Fibroblast of the aortic adventitia (primary cell): ENCODE data around the gene UPK1B. TPM values are rescaled to one million over a fixed set of nuclear protein-coding genes. Genes with fewer than 3 reads are reported as not detected.

ENCODE experiments used
- DNase-seq: peaks from one replicate; pipeline ENCODE4 v3.0.0-alpha.2; 2010; ENCODE audit warnings: low read depth
- H3K4me3 ChIP-seq: 2 replicates; pipeline ENCODE4 v1.5.1; 2011; ENCODE audit warnings: low read depth, mild to moderate bottlenecking, control low read depth, low read length, moderate library complexity
- total RNA-seq: library from RNA; depleted of rRNA; stranded (reverse); fragments of >200 nt; gene quantifications from 2 replicates; pipeline ENCODE4 v1.2.3, GENCODE V29; 2012; ENCODE audit warnings: low replicate concordance
- TF ChIP-seq, protein P1 (sequence below): IDR thresholded peaks from 2 replicates; pipeline ENCODE4 v1.5.1; 2011; ENCODE audit warnings: mild to moderate bottlenecking, low read length, control low read depth, inconsistent platforms; ENCODE audit not compliant: insufficient read depth

The UPK1B gene
- total RNA-seq, 1 donor = 0.09 TPM

DNA sequence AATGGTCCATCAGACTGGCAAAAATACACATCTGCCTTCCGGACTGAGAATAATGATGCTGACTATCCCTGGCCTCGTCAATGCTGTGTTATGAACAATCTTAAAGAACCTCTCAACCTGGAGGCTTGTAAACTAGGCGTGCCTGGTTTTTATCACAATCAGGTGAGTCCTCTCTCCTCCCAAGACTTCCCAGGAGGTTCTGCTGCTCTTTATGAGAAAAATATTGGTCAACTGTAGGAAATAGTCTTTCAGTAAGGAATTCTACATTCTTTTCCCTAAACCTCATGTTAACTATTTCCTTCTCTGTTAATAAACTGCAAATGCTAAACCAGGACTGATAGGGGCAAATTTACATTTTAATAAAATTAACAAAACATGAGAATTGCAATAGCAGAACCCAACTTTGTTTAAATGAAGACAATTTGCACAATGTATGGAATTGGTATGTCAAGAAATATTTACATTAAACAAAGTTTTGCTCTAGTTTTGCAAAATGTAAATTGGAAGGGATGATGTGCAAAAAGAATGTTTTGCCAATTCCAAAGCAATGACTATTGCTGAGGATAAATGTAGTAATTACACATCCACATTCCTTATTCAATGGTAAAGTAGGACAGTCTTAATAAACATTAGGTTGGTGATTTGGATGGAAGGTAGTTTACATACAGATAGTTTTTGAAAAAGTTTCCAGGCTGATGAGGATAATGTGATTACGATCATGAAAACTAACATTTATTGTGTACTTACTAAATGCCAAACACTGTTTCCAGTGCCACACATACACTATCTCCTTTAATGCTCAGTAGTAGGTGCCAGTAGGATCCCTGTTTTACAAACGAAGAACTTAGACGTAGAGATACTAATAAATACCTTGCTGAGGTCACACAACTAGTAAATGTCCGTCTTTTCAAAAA lies 21.1 kb downstream of the UPK1B start:
- DNase-seq = no peak
- TF ChIP-seq, protein P1, sequence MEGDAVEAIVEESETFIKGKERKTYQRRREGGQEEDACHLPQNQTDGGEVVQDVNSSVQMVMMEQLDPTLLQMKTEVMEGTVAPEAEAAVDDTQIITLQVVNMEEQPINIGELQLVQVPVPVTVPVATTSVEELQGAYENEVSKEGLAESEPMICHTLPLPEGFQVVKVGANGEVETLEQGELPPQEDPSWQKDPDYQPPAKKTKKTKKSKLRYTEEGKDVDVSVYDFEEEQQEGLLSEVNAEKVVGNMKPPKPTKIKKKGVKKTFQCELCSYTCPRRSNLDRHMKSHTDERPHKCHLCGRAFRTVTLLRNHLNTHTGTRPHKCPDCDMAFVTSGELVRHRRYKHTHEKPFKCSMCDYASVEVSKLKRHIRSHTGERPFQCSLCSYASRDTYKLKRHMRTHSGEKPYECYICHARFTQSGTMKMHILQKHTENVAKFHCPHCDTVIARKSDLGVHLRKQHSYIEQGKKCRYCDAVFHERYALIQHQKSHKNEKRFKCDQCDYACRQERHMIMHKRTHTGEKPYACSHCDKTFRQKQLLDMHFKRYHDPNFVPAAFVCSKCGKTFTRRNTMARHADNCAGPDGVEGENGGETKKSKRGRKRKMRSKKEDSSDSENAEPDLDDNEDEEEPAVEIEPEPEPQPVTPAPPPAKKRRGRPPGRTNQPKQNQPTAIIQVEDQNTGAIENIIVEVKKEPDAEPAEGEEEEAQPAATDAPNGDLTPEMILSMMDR = no peak
- no peak overlapping the region for H3K4me3 ChIP-seq

- DNase-seq = no peak
- TF ChIP-seq, protein P1 = no peak
Measured at GRCh38 chr3:119195151-119195476, 21.7 kb downstream of the UPK1B start.

GRCh38 chr3:119195911-119196310 lies 22.5 kb downstream of the UPK1B start:
- peak; percentile 19 for DNase-seq
- no peak overlapping the region for H3K4me3 ChIP-seq

More at GRCh38 chr3:119195151-119195476, 21.7 kb downstream of the UPK1B start:
- no peak overlapping the region for H3K4me3 ChIP-seq

DNA sequence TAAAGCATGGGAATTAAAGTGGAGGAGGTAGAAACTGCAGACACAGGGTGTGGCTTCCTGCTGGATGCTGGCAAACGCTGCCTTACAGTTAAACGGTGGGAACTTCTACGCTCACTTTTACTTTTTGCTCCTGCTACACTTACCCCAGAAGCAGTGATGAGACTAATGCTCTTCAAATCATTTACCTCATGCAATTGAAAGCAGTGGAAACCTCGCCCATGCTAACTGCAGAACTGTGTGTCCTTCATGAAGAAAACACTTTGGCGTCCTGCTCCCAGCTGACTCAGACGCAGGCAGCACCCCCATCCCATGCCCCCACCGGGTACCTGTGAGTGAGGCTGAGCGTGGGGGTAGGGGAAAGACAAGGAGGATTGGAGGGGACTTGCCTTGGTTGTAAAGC lies 31.8 kb downstream of the UPK1B start:
- DNase-seq = peak; percentile 37
- TF ChIP-seq, protein P1 = no peak
- H3K4me3 ChIP-seq = no peak overlapping the region

More at GRCh38 chr3:119195911-119196310, 22.5 kb downstream of the UPK1B start:
- TF ChIP-seq, protein P1 = no peak

- no peak for DNase-seq
- TF ChIP-seq, protein P1 = no peak
- H3K4me3 ChIP-seq = no peak overlapping the region
Measured at GRCh38 chr3:119205685-119206084, 32.3 kb downstream of the UPK1B start.

- TF ChIP-seq, protein P1 = no peak
- no peak for DNase-seq
- H3K4me3 ChIP-seq = no peak overlapping the region
Measured at GRCh38 chr3:119206611-119207511, 33.5 kb downstream of the UPK1B start.
